Activated CD4-positive, CD25-positive, alpha-beta regulatory T cell treated with anti-CD3 and anti-CD28 coated beads, Interleukin-2, amount 50 U/mL, for 24 hours (primary cell): Measurements from ENCODE around the gene ALK.

Experiments used
- ATAC-seq, 2 donors: fragments of 150-1000 bp; cut with Tn5 transposase; one replicate each; pipeline ENCODE4 v1.10.0; 2021; ENCODE audit warnings: mild to moderate bottlenecking in 1 of 2, moderate library complexity in 1 of 2

ALK gene

DNA sequence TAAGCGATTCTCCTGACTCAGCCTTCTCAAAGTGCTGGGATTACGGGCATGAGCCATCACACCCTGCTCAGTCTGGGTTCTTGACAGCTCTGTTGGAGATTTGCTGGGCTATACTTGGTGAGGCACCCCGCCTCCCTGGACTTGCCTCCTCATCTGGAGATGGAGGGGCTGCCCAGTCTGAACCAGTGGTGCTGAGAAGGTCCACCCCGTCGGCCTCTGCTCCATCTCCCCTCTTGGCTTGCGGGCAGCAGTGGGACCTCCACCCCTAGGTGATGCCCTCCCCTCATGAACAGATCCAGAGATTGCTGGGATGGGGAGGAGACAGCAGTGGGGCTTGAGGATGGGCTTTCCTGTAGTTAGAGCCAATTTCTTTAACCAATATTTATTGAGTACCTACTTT is 685.3 kb downstream of the ALK start:
- ATAC-seq, result no peak

DNA sequence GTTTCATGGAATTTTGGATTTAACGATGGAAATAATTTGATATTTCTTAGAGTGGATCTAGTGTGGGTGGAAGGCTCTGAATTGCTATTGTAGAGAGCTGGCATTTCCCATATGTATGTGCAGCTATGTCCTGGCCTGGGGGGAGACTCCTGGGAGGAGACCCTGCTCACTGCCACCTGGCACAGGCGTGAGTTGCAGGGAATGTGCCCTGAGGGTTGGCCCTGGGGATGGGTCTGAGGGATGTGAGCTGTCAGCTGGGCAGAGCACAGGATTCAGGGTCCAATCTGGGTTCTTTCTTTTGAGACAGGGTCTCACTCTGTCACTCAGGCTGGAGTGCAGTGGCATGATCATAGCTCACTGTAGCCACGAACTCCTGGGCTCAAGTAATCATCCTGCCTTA is 686.0 kb downstream of the ALK start:
- no peak for ATAC-seq

DNA sequence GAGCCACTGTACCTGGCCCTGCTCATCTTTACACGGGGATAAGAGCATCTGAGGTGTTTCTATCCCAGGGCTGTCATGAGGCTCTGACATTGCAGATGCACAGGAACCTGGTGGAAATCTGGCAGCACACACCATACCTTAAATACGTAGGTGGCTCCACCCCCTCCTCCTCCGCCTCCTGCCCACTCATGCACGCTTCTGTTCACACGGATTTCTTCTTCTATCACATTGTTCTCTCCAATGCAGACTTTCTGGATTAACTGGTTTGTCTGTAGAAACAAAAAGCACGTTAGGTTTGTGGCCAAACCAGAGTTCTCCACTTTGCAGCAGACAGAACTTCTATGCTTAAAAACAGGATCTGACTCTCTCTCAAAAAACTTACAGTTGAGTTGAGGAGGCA is 688.0 kb downstream of the ALK start:
- ATAC-seq, result no peak

DNA sequence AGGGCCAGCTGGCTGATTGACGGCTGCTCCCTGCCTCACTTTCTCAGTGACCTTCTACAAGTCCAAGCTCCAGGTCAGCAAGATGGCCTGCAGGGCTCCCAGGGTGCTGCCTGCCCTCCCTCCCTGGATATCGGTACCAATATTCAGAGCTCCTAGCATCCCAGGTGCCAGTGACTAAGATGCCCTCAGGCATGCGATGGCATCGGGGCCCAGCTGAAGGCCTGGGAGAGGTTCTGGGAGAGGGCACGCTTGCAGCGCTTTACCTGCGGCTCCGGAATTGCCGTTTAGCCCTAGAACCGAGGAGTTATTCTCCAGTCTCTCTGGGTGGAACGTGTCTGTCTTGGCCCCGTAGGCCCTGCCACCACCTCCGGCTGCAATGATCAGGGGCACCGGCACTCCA is 689.3 kb downstream of the ALK start:
- ATAC-seq, result no peak

DNA sequence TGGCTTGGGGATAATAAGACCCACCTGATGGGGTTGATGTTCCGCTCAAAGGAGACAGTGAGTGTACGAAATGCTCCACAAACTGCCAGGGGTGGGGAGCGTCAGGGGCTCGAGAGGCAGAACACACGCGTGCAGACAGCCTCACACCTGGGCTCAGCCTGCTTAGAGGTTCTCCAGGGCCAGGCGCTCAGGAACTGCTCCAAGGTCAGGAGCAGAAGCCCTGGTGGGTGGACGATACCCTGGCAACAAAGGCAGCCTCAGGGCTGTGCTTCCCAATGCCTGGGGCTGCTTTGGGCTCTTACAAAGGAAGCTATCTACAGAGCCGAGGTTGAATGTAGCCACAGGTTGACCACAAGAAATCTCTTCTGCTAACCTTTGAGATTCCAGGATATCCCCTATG is 691.7 kb downstream of the ALK start:
- no peak for ATAC-seq

DNA sequence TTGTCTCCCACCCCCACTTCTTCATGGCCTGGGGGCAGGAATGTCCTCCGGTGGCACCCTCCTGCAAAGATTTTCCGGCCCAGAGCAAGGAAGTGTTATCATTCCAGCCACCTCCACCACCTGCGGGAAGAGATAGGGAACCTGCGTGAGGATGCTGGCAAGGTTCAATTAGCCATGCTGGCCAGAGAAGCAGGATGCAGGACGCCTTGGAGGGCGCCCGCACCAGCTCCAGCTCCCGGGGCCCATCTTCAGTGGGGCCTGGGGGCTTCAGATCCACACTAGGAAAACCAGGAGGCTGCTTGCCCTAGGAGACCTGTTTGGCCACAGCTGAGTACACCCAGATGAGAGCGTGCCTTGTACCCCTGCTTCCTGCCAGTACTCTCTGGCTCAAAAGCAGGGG is 692.4 kb downstream of the ALK start:
- ATAC-seq, result no peak

DNA sequence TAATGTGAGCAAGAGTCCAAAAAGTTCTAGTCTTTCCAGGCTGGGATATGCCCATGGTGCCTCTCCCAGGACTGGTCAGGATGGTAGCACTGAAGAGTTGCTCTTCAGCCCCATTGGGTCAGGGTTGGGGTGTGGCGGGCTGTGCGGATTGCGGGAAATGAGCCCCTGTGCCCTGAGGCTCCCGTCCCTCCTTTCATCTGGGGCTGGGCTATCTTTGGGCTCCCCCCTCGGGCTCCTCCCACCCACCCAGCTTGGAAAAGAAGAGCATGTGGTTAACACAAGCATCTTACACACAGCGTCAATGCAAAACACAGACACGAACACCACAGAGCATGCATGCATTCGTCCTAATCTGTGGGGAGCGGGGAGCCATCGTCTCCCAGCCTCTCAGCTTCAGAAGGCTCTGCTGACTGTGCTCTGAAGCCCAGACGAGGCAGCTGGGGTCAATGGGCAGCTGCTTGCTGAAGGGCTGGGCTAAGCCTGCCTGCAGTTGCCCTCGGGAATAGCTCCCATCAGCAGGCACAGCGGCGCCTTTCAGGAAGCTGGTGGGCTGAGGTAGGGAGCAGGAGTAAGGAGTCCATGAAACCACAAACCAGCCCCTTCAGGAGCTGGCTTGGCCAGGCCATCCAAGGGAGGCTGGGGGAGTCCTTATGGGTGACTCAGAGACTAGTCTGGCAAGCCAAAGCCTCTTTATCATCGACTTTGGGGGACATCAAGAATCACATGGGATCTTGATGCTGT is 693.3 kb downstream of the ALK start:
- ATAC-seq, result no peak

DNA sequence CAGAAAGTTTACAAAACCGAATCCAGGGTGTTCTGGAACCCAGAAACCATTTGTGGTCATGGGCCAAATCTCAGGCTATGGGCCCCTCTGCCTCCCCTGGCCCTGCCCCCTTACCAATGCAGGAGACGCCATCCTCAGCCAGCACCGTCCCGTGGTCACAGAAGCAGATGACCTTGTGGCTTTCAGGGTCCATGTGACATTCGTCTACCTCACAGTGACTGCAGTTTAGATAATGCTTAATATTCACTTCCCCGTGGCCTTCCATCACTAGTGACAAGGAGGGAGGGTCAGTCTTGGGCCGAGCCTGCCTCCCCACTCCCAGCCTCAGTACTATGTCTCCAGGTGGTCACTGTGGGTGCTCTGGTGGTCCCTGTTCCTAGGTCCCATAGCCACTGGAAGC is 694.6 kb downstream of the ALK start:
- no peak for ATAC-seq

DNA sequence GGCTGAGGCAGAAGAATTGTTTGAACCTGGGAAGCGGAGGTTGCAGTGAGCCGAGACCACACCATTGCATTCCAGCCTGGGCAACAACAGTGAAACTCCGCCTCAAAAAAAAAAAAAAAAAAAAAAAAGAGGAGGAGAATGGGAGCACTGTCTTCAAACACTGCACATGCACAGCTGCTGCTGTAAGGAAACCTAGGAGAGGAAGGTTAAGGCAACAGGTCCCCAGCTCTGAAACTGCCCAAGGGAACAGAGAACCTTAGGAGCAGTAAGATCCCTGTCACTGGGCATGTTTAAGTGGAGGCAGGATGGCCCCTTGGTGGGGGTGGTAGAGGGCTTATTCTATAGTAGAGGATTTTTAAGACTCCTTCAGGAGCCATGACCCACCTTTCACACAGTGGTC is 695.0 kb downstream of the ALK start:
- ATAC-seq, result no peak

DNA sequence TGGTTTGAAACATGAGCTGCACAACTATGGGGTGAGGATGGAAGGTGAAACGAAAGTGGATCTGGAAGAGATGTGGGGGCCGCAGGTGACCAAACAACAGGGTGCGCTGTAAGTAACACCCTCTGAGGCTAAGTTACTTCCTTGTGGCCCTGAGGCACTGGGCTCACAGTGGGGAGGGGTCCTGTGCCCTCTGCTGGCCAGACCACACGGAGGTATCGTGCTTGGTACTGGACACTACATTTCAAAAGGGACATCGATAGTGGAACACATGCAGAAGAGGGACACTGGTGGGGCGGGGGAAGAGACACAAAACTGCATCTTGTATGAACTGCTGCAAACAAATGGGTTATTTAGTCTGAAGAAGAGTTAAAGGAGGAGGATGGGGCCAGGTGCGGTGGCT is 695.6 kb downstream of the ALK start:
- no peak for ATAC-seq

DNA sequence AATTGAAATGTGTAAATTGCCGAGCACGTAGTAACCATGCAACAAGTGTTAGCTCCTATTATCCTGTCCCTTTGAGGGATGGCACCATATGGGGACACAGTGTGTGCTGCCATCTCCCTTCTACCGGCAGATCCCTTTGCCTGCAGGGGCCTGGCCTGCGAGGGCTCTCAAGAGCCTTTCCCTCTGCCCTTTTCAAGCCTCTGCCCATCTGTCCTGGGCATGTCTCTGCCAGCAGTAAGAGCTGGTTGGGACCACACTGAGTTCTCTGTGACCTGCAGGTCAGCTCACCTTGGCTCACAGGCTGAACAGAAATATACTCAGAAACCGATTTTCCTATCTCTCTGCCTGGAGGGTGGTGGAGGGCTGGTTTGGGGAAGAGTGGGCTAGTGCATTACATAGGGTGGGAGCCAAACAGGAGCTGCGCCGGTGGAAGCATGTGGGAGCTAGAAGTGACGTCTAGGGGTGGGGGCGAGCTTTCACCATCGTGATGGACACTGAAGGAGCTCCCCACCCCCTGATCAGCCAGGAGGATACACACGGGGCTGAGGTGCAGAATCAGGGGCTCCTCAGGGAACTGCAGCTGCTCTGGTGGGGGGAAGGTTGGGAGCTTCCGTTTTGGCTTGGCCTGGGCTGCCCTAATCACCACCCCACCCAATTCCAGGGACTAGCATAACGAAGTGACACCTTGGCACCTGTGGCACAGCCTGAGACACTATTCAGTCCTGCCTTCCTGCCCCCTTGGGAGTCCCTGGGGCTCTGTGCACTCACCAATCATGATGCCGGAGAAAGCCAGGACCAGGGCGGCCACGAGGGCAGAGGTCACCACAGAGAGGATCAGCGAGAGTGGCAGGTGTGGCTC is 696.5 kb downstream of the ALK start:
- ATAC-seq, result no peak

DNA sequence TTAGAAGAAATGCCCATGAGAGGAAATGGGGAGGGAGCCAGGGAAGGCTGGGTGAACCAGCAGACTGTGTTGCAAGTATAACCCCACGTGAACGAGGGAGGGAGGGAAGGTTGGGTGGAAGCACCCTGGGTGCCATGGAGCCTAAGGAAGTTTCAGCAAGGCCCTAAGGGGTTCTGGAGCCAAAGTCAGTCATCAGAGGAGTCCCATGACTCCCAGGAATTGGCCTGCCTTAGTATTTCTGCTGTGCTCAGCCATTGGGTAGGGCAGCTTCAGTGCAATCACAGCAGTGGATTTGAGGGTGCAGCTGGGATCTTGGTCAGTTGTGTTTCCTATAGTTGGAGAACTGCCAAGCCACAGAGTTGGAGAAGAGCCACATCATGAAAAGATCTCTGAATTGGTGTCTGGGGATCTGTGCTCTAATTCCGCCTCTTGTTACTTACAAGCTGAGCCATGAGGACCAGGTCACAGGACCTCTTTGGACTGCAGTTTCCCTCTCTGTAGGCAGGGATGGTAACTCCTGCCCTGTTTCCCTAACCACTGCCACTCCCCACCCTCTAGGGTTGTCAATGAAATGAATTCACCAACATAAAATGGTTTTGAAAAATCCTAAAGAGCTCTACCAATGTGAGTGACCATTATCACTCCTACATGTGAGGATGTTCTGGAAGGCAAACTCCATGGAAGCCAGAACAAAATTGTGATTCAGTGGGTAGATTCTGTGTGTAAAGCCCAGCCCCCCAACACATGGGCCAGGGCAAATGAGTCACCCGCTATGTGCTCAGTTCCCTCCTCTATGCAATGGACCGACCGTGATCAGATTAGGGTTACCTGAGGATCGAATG is 697.3 kb downstream of the ALK start:
- ATAC-seq, result no peak

DNA sequence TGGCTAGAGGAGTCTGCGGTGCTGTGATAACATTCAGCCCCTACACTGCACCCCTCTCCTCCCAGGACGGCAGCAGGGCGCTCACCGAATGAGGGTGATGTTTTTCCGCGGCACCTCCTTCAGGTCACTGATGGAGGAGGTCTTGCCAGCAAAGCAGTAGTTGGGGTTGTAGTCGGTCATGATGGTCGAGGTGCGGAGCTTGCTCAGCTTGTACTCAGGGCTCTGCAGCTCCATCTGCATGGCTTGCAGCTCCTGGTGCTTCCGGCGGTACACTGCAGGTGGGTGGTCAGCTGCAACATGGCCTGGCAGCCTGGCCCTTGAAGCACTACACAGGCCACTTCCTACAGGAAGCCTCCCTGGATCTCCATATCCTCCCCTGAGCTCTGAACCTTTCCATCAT is 698.1 kb downstream of the ALK start:
- no peak for ATAC-seq

DNA sequence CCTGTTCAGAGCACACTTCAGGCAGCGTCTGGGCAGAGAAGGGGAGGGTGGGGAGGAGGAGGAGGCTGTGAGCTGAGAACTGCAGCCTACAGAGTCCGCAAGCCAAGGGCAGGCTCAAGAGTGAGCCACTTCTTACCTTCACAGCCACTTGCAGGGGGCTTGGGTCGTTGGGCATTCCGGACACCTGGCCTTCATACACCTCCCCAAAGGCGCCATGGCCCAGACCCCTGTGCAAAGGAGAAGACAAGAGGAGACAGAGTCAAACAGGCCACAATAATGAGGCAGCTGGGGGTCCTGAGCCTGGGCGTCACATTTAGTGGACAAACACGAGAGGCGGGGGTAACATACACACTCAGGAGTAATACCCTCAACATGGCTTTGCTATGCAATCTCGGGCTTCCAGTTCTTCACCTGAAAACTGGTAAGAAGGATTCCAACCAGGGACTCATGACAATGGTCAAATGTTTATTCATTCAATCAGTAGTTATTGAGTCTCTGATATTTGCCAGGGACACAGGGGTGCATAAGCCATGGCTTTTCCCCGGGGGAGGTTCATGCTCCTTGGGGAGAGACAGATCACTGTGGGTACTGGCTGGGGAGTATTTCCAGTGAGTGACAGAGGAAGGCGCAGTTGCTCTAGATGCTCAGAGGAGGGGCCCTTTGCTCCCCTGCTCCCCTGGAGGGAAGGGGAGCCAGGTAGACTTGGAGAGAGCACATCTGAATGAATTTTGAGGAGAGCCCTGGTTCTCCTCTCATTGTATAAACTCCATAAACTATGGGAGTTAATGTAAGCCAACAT is 698.8 kb downstream of the ALK start:
- ATAC-seq, result no peak

DNA sequence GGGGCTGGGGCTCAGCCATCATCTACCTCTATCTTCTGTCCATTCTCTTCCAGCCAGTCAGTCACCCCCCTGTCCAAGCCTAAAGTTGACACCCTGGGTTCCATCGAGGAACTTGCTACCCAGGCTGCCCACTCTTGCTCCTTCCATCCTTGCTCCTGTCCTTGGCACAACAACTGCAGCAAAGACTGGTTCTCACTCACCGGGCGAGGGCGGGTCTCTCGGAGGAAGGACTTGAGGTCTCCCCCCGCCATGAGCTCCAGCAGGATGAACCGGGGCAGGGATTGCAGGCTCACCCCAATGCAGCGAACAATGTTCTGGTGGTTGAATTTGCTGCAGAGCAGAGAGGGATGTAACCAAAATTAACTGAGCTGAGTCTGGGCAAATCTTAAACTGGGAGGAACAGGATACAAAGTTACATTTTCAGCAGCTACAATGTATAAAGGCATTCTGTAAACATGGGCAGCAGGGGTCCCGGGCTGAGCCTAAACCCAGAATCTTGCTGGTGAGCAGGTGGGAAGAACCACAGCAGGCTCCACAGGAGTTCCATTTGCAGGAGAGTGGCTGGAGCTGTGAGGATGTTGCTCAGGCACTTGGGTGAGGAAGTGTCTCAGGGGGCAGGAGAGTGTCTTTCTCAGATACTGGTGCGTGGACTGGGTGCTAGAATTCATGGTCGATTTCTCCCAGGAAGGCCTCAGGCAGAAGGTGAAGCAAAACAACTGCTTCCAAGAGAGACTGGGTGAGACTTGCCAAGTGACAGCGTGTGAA is 700.7 kb downstream of the ALK start:
- no peak for ATAC-seq

DNA sequence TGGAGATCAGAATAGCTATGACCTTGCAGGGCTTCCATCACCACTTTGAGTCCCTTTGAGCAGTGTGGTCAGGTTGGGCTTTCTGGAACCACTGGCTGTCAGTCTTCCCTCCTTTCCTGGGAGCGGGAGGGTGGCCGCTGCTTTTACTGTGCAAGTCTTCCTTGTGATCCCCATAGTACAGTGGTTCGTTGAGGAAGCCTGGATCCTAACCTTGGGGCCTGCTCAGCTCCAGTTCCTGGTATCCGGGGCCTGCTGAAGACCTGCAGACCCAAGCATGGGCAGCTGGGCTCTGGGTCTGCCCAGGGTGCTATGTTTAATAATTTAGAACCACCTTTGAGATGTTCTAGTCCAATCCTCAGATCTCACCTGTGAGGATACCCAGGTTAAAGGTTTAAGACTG is 702.0 kb downstream of the ALK start:
- no peak for ATAC-seq

DNA sequence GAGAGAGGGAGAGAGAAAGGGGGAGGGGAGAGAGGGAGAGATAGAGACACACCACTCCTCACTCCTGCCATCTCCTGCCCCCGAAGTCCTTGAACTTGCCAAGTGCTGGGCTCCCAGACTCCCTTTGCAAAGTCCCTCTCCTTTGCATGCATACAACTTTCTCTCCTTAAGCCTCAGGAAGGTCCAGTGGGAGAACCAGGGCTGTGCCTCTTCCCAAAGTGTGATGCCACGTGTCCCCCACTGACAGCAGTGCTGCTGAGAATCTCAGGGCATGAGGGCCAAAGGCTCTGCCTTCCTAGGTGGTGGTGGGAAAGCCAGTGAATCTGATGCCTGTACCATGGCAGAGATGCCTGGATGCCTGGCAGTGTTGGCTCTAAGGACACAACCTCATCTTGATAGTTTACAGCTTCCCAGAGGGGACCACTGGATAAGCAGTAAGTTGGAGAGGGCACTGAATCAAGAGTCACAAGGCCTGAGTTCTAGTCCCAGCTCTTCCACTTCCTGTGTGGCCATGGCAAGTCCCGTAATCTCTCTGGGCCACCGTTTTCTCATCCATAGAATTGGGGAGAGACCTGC is 702.7 kb downstream of the ALK start:
- ATAC-seq, result no peak

DNA sequence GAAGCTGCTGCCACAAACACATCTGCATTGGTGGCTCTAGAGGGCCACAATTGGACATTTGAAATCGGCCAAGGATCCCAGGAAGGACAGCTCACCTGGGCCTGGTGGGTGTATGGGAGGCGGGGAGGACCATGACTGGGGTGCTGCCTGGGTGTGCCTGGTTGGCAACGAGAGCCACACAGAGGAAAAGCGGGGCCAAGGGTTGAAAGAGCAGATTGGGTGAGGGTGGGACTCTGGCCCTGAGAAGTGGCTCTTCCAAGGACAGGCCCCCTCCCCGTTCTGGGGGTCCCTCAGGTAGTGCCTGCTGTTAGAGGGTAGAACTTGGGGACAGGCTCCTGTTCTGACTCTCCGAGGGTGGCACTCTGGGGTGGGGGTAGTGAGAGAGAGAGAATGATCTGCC is 703.3 kb downstream of the ALK start:
- ATAC-seq, result no peak

DNA sequence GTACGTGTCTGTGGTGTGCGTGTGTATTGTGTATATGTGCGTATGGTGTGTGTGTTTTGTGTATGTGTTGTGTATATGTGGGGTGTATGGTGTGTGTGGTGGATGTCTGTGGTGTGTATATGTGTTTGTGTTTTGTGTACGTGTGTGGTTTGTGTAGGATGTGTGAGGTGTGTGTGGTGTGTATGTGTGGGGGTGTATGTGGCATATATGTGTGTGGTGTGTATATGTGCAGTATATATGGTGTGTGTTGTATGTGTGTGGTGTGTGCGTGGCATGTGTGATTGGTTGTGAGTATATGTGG is 704.8 kb downstream of the ALK start:
- ATAC-seq, result no peak

DNA sequence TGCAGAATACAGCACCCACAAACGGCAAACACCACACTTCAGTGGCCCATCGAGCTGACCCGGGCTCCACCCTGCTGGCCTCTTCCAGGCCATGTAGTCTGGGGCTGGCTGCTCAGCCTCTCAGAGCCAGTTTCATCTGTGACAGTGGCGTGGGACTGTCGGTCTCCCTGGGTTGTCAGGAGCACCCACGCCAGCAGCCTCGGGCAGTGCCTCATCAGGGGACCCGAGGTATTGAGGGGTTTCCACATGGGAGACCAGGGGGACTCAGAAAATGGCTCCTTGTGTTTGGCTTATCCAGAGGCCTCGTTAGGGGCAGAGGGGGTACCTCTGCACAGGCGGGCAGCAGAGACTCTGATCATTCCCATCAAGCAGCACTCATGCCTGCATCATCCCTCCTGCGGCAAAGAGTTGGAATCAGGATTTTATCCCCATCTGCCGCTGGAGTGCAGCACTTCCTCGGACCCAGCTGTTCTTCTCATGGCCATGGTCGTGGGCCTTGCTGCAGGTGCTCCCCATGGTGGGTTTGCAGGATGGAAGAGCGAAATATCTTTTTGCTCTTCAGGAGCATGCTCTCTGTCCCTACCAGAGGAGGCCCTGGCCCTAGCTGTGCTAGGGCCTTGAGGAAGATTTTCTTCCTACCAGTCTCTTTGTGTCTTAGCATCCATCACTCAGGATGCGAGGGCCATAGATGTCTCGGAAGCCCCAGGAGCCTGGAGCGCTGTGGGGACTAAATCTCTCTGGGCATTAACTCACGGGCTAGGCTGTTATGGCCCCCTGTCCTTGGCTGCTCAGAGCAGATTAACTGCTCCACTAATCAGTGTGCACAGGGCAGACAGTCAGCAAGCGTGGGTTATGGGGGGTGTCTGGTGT is 705.4 kb downstream of the ALK start:
- ATAC-seq, result no peak

DNA sequence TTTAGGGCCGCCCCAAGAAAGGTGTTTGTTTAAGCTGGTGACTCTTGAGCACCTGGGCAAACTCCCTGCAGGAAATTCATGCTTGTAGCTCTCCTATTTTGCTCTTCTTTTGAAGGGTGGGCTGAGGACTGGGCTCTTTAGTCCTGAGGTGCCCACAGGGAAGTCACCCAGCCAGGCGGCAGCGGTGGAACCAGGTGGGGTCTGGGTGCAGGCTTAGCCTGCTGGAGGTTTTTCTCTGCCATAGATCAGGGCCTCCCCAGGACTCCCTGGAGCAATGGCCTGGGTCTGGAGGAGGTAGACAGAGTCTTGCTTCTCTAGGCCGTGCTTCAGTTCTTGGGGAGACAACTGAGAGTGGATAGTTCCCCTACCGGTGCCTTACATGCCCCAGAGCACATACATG is 706.3 kb downstream of the ALK start:
- ATAC-seq, result no peak
